Measurements from ENCODE around the gene SSBP3.

SSBP3 gene

DNA sequence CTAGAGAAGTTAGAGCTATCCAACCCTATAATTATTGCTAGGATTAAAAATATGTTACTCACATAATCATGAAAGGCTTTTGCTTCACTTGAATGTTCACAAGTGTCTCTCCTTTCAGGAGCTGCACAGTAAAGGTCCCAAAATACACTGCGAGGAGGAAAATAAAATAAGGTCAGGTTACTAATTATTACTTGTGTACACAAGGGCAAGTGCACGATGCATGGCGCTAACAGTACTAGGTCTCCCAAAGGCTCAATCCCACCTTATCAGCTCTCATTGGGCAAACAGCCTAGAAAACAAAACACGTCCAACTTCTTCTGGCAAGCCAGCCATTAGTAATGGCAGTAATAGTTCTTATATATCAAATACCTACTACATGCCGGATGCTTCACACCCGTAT is 4.4 kb downstream of the SSBP3 start:
- Histone ChIP-seq H3K4me3 (ENCODE audit: low read length) (no peak overlapping the region), H3K4me1 (ENCODE audit: control insufficient read depth, insufficient read depth, low read length) (peaks cover 28% of the 10 kb centered on the region), H3K36me3 (ENCODE audit: control insufficient read depth, insufficient read depth, low read length, severe bottlenecking) (peaks cover 46% of the 10 kb centered on the region), H3K9me3 (ENCODE audit: control insufficient read depth, low read length) (no peaks in the 10 kb centered on the region), H3K27me3 (replicated peaks; ENCODE audit: control insufficient read depth, insufficient read depth, low read length) (no peaks in the 10 kb centered on the region), H3K9ac (ENCODE audit: low read length) (no peak overlapping the region)
- no peak for DNase-seq (ENCODE audit: low read depth)

- Histone ChIP-seq H3K9ac (ENCODE audit: low read length) (no peak overlapping the region), H3K4me3 (ENCODE audit: low read length) (no peak overlapping the region), H3K36me3 (ENCODE audit: control insufficient read depth, insufficient read depth, low read length, severe bottlenecking) (peaks cover 46% of the 10 kb centered on the region)
These were observed 5.9 kb downstream of the SSBP3 start for GRCh38 chr1:54400329-54400728.

DNA sequence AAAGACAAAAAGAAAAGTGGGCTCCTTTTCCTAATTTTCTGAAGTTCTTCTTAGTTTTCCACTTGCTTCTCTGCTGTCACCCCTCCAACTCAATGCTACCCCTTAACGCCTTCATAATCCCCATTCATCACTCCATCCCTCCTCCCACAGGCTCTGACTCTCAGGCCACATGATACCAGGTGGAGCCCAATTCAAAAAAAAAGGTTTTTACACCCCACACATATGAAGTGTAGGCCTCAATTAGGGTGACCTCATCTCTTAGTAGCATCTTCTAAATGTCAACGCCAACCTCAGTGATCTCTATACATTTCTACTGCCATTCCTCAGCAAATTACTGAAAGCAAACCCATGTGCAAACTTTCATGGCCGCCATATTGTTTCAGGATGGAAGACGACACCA is 6.4 kb downstream of the SSBP3 start:
- H3K4me3 ChIP-seq (ENCODE audit: low read length) = no peak overlapping the region

More at GRCh38 chr1:54400329-54400728, 5.9 kb downstream of the SSBP3 start:
- peaks cover 29% of the 10 kb centered on the region for H3K4me1 ChIP-seq (ENCODE audit: control insufficient read depth, insufficient read depth, low read length)
- no peaks in the 10 kb centered on the region for H3K9me3 ChIP-seq (ENCODE audit: control insufficient read depth, low read length)
- no peak for DNase-seq (ENCODE audit: low read depth)
- H3K27me3 ChIP-seq (replicated peaks; ENCODE audit: control insufficient read depth, insufficient read depth, low read length) = no peaks in the 10 kb centered on the region

DNA sequence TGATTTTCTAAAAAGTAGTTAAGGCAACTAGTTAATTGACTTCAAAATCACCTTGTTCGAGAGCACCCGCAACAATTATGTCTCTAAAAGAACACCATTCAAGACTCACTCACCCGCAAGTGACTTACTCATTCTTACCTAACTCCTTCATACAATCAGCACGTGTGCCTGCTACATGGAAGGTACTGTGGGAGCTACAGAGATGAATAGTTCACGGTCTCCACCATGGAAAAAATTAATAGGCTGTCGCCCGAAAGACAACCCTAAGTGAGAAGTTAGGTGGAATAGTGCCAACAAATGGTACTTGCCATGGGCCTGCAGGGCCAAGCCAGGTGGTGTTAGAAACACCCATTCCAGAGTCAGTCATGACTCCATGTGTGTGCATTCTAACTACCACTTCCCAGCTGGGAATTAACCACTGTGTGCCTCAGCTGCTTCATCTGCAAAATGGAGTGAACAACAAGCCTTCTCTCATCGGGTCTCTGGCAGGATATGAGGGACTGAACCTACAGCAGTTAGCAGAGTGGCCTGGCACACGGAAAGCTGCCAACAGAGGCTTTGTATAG is 7.1 kb downstream of the SSBP3 start:
- peaks cover 54% of the 10 kb centered on the region for H3K36me3 ChIP-seq (ENCODE audit: control insufficient read depth, insufficient read depth, low read length, severe bottlenecking)
- H3K4me1 ChIP-seq (ENCODE audit: control insufficient read depth, insufficient read depth, low read length) = peaks cover 18% of the 10 kb centered on the region
- no peaks in the 10 kb centered on the region for H3K9me3 ChIP-seq (ENCODE audit: control insufficient read depth, low read length)
- no peaks in the 10 kb centered on the region for H3K27me3 ChIP-seq (replicated peaks; ENCODE audit: control insufficient read depth, insufficient read depth, low read length)
- DNase-seq (ENCODE audit: low read depth) = no peak
- H3K9ac ChIP-seq (ENCODE audit: low read length) = no peak overlapping the region
- H3K4me3 ChIP-seq (ENCODE audit: low read length) = no peak overlapping the region

More for the DNA sequence above, 6.4 kb downstream of the SSBP3 start:
- Histone ChIP-seq H3K4me1 (ENCODE audit: control insufficient read depth, insufficient read depth, low read length) (peaks cover 26% of the 10 kb centered on the region), H3K36me3 (ENCODE audit: control insufficient read depth, insufficient read depth, low read length, severe bottlenecking) (peaks cover 50% of the 10 kb centered on the region), H3K9me3 (ENCODE audit: control insufficient read depth, low read length) (no peaks in the 10 kb centered on the region), H3K27me3 (replicated peaks; ENCODE audit: control insufficient read depth, insufficient read depth, low read length) (no peaks in the 10 kb centered on the region), H3K9ac (ENCODE audit: low read length) (no peak overlapping the region)
- DNase-seq (ENCODE audit: low read depth) = no peak

DNA sequence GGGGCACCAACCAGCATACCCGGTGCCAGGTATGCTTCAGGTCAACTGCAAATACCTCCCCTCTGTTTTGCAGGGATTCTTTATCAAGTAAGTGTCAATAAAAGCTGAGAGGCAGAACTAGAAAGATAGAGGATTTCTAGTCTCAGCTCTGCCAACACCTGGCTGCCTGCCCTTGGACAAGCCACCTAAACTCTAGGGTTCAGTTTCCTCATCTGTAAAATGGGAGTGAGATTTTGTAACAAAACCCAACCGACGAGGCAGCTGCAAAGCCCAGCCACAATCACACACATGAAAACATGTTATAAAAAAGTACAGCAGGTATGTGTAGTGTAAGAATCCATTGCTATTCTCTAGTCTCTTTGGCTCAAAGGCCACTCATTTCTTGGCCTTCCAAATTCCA is 8.2 kb downstream of the SSBP3 start:
- no peaks in the 10 kb centered on the region for H3K27me3 ChIP-seq (replicated peaks; ENCODE audit: control insufficient read depth, insufficient read depth, low read length)
- no peak overlapping the region for H3K9ac ChIP-seq (ENCODE audit: low read length)
- no peak for DNase-seq (ENCODE audit: low read depth)
- H3K9me3 ChIP-seq (ENCODE audit: control insufficient read depth, low read length) = no peaks in the 10 kb centered on the region
- H3K4me3 ChIP-seq (ENCODE audit: low read length) = no peak overlapping the region
- H3K36me3 ChIP-seq (ENCODE audit: control insufficient read depth, insufficient read depth, low read length, severe bottlenecking) = peaks cover 59% of the 10 kb centered on the region
- peaks cover 13% of the 10 kb centered on the region for H3K4me1 ChIP-seq (ENCODE audit: control insufficient read depth, insufficient read depth, low read length)

- Histone ChIP-seq H3K9ac (ENCODE audit: low read length) (no peak overlapping the region), H3K27me3 (replicated peaks; ENCODE audit: control insufficient read depth, insufficient read depth, low read length) (no peaks in the 10 kb centered on the region), H3K36me3 (ENCODE audit: control insufficient read depth, insufficient read depth, low read length, severe bottlenecking) (peaks cover 67% of the 10 kb centered on the region), H3K9me3 (ENCODE audit: control insufficient read depth, low read length) (no peaks in the 10 kb centered on the region), H3K4me1 (ENCODE audit: control insufficient read depth, insufficient read depth, low read length) (peaks cover 13% of the 10 kb centered on the region), H3K4me3 (ENCODE audit: low read length) (no peak overlapping the region)
- DNase-seq (ENCODE audit: low read depth) = no peak
These were observed 9.1 kb downstream of the SSBP3 start for GRCh38 chr1:54397090-54397591.

GRCh38 chr1:54396261-54396933 is 9.8 kb downstream of the SSBP3 start:
- Histone ChIP-seq H3K36me3 (ENCODE audit: control insufficient read depth, insufficient read depth, low read length, severe bottlenecking) (peaks cover 63% of the 10 kb centered on the region), H3K4me3 (ENCODE audit: low read length) (no peak overlapping the region), H3K27me3 (replicated peaks; ENCODE audit: control insufficient read depth, insufficient read depth, low read length) (no peaks in the 10 kb centered on the region), H3K9ac (ENCODE audit: low read length) (no peak overlapping the region), H3K4me1 (ENCODE audit: control insufficient read depth, insufficient read depth, low read length) (peaks cover 13% of the 10 kb centered on the region), H3K9me3 (ENCODE audit: control insufficient read depth, low read length) (no peaks in the 10 kb centered on the region)
- no peak for DNase-seq (ENCODE audit: low read depth)

DNA sequence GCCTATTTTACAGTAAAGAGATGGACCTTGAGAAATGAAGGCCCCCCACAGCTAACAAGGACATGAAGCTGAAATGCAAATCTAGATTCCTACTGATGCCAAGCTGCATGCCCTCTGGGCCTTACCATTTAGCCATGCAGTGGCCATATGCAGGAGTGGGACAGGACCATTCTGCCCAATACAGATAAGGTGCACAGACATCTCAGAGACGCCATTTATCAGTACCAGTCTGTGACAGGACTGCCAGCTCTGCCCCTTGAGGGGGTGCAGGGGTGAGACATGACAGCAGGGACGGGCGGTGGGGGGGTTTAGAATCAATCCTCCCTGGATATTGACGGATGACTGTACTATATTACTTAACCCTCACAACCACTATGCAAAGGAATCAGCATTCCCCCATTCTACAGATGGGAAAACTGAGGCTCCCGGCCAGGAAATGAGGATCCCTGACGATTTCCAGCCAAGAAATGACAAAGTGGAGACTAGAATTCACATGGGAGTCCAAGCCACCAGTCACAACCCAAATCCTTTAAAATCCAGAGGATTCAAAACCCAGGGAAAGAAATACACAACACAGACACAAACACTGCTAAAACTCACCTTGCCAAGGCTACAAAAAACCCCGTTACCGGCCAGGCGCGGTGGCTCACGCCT is 10.8 kb downstream of the SSBP3 start:
- peaks cover 19% of the 10 kb centered on the region for H3K4me1 ChIP-seq (ENCODE audit: control insufficient read depth, insufficient read depth, low read length)
- no peaks in the 10 kb centered on the region for H3K9me3 ChIP-seq (ENCODE audit: control insufficient read depth, low read length)
- no peaks in the 10 kb centered on the region for H3K27me3 ChIP-seq (replicated peaks; ENCODE audit: control insufficient read depth, insufficient read depth, low read length)
- no peak overlapping the region for H3K4me3 ChIP-seq (ENCODE audit: low read length)
- H3K36me3 ChIP-seq (ENCODE audit: control insufficient read depth, insufficient read depth, low read length, severe bottlenecking) = peaks cover 53% of the 10 kb centered on the region
- no peak overlapping the region for H3K9ac ChIP-seq (ENCODE audit: low read length)
- DNase-seq (ENCODE audit: low read depth) = no peak

GRCh38 chr1:54394104-54394503 is 12.1 kb downstream of the SSBP3 start:
- H3K36me3 ChIP-seq (ENCODE audit: control insufficient read depth, insufficient read depth, low read length, severe bottlenecking) = peaks cover 43% of the 10 kb centered on the region
- no peak overlapping the region for H3K4me3 ChIP-seq (ENCODE audit: low read length)
- no peaks in the 10 kb centered on the region for H3K27me3 ChIP-seq (replicated peaks; ENCODE audit: control insufficient read depth, insufficient read depth, low read length)
- peaks cover 22% of the 10 kb centered on the region for H3K4me1 ChIP-seq (ENCODE audit: control insufficient read depth, insufficient read depth, low read length)
- no peak overlapping the region for H3K9ac ChIP-seq (ENCODE audit: low read length)
- no peaks in the 10 kb centered on the region for H3K9me3 ChIP-seq (ENCODE audit: control insufficient read depth, low read length)
- DNase-seq (ENCODE audit: low read depth) = no peak

- H3K27me3 ChIP-seq (replicated peaks; ENCODE audit: control insufficient read depth, insufficient read depth, low read length) = no peaks in the 10 kb centered on the region
- no peak for DNase-seq (ENCODE audit: low read depth)
- peaks cover 15% of the 10 kb centered on the region for H3K4me1 ChIP-seq (ENCODE audit: control insufficient read depth, insufficient read depth, low read length)
- H3K9me3 ChIP-seq (ENCODE audit: control insufficient read depth, low read length) = no peaks in the 10 kb centered on the region
- H3K36me3 ChIP-seq (ENCODE audit: control insufficient read depth, insufficient read depth, low read length, severe bottlenecking) = peaks cover 35% of the 10 kb centered on the region
- no peak overlapping the region for H3K4me3 ChIP-seq (ENCODE audit: low read length)
- H3K9ac ChIP-seq (ENCODE audit: low read length) = no peak overlapping the region
These were observed 13.8 kb downstream of the SSBP3 start for GRCh38 chr1:54392401-54392800.

DNA sequence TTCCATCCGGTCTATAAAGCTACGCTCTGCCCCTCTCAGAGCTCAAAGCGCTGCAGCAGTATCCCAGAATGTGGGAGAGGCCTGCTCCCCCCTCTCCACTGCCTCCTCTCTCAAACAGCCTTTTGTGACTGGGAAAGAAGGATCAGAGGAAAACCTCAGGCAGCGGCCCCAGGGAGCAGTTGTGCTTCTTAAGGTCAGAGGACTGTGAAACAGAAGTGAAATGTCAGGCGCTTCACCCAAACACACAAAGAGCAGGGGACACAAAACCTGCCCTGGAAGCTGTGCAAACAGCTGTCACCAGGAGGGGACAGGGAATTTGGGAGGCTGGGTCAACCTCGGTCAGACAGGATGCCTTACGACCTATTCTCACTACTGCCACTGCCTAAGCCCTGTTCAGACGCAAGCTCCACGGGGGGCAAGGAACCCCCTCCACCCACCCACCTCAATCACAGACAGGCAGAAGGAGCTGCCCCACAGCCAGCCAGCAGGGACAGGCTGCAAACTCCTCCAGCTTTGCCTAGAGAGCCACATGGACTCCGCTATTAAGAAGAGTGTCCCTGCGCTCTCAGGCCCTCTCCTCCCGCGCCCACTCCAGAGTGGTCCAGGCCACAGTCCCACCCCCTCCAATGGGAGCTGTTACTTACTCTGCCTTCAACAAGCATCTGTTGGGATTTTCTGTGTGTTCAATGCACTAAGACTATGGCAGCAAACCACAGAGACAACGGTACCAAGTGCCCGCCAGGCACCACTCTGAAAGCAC is 14.6 kb downstream of the SSBP3 start:
- Histone ChIP-seq H3K9ac (ENCODE audit: low read length) (peak overlapping the region; percentile 76), H3K4me3 (ENCODE audit: low read length) (no peak overlapping the region), H3K9me3 (ENCODE audit: control insufficient read depth, low read length) (no peaks in the 10 kb centered on the region), H3K27me3 (replicated peaks; ENCODE audit: control insufficient read depth, insufficient read depth, low read length) (no peaks in the 10 kb centered on the region), H3K36me3 (ENCODE audit: control insufficient read depth, insufficient read depth, low read length, severe bottlenecking) (peaks cover 35% of the 10 kb centered on the region), H3K4me1 (ENCODE audit: control insufficient read depth, insufficient read depth, low read length) (peaks cover 9% of the 10 kb centered on the region)
- no peak for DNase-seq (ENCODE audit: low read depth)

Data from adipocyte (in vitro differentiated cells).